ENCODE data around the gene FNBP1.

The FNBP1 gene

GRCh38 chr9:129854588-129855110 lies 188.3 kb downstream of the FNBP1 start:
- DNase-seq (ENCODE audit: low spot score): no peak

GRCh38 chr9:129853614-129854013 lies 189.4 kb downstream of the FNBP1 start:
- DNase-seq (ENCODE audit: low spot score): no peak

- DNase-seq (ENCODE audit: low spot score): no peak
These were observed 190.4 kb downstream of the FNBP1 start for GRCh38 chr9:129852579-129852978.

GRCh38 chr9:129851821-129852220 lies 191.2 kb downstream of the FNBP1 start:
- DNase-seq (ENCODE audit: low spot score): no peak

- no peak for DNase-seq (ENCODE audit: low spot score)
These were observed 192.0 kb downstream of the FNBP1 start for GRCh38 chr9:129850821-129851550.

- no peak for DNase-seq (ENCODE audit: low spot score)
These were observed 193.1 kb downstream of the FNBP1 start for GRCh38 chr9:129849901-129850300.

- DNase-seq (ENCODE audit: low spot score): no peak
These were observed 194.1 kb downstream of the FNBP1 start for GRCh38 chr9:129848712-129849441.

GRCh38 chr9:129845373-129845772 lies 197.6 kb downstream of the FNBP1 start:
- DNase-seq (ENCODE audit: low spot score): no peak

GRCh38 chr9:129841071-129841470 lies 201.9 kb downstream of the FNBP1 start:
- no peak for DNase-seq (ENCODE audit: low spot score)

GRCh38 chr9:129840034-129840433 lies 203.0 kb downstream of the FNBP1 start:
- DNase-seq (ENCODE audit: low spot score): no peak

- DNase-seq (ENCODE audit: low spot score): no peak
These were observed 203.5 kb downstream of the FNBP1 start for GRCh38 chr9:129839324-129840023.

GRCh38 chr9:129838707-129839259 lies 204.2 kb downstream of the FNBP1 start:
- no peak for DNase-seq (ENCODE audit: low spot score)
